HG03175 (cell line): ENCODE data around the gene CCDC201.
"Not testable (repeated sequence)": the region's sequence is repeated elsewhere in the genome, so short reads cannot be mapped to it uniquely, and the experiment has no call there.

Experiments used
- ATAC-seq: cut with Tn5 transposase; IDR thresholded peaks from one replicate; pipeline ENCODE4 v1.9.1; 2021; ENCODE audit warnings: mild to moderate bottlenecking, moderate library complexity; ENCODE audit not compliant: unreplicated experiment

Gene CCDC201

DNA sequence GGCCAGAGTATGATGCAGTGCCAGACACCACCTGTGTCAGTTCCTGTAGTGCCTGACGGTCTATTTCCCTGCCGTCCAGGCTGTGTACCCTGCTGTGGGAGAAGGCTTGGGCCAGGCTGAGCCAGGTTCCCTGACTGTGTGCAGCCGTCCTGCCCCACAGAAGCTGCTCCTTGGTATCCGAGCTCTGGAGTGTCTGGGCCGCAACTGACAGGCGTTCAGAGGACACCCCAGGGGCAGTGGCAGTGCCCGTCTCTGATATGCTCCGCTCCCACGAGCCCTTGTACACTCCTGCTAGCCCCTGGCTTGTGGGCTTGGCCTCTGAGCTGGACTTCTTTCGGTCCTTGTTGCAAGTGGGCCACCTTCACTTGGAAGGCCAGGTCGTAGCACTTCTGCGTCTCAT lies 55.0 kb downstream of the CCDC201 start:
- not testable (repeated sequence) for ATAC-seq

DNA sequence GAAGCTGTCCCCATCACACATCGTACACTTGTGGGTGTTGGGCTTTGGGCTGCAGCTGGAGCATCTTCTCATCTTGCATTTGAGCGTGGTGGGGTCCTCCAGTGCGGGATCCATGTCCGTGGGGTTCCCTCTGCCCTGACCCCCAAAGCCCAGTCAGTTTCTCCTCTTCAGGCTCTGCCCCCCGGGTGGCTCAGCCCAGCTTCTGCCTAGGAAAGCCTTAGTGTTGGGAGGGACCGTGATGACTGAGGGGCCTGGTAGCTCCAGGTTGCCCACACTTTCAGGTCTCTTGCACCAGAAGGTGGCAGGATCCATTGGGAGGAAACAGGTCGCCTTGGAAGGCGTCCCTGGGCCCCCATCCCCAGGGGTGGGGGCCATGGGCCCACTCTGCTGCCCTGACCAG lies 55.9 kb downstream of the CCDC201 start:
- ATAC-seq, result not testable (repeated sequence)

DNA sequence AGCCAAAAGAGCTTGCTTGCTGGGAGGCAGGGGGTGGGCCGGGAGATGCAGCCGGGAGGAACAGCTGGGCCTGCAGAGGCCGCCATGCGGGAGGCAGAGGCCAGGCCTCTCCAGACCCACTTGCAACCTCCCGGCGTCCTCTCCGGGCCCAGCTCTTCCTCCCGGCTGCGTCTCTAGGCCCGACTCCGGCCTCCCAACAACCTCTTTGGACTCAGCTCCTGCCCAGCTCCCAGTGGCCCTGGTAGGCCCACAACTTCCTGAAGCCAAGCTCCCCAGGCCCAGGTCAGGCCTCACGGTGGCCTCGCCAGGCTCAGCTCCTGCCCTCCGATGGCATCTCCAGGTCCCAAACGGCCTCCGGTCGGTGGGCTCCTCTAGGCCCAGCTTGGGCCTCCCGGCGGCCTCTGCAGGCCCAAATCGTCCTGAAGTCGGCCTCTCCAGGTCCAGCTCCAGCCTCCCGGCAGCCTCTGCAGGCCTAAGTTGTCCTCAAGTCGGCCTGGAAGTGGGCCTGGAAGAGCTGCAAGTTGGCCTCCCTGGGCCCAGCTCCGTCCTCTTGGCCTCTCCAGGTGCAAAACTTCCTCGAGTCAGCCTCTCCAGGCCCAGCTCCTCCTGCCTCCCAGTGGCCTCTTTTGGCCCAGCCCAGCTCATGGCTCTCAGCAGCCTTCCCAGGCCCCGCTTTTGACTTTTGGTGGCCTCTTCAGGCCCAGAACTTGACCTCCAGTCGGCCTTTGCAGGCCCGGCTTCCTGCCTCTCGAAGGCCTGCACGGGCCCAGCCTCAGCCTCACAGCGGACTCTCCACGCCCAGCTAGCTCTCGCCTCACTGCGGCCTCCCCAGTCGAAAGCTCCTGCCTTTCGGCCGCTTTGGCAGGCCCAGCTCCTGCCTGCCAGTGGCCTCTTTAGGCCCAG lies 58.4 kb downstream of the CCDC201 start:
- ATAC-seq, result not testable (repeated sequence)

DNA sequence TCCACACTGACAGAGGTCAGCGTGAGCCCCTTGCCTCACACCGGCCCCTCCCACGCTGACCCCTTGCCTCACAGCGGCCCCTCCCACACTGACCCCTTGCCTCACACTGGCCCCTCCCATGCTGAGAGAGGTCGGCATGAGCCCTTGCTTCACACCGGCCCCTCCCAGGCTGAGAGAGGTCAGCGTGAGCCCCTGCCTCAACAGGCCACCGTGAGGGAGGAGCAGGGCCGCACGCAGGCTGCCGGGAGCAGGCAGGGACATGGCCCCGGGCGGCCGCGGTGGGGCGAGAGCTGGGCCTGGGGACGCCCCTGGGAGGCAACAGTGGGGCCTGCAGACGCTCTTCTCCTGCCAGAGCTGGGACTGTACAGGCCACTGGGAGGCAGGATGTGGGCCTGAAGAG lies 59.1 kb downstream of the CCDC201 start:
- not testable (repeated sequence) for ATAC-seq

DNA sequence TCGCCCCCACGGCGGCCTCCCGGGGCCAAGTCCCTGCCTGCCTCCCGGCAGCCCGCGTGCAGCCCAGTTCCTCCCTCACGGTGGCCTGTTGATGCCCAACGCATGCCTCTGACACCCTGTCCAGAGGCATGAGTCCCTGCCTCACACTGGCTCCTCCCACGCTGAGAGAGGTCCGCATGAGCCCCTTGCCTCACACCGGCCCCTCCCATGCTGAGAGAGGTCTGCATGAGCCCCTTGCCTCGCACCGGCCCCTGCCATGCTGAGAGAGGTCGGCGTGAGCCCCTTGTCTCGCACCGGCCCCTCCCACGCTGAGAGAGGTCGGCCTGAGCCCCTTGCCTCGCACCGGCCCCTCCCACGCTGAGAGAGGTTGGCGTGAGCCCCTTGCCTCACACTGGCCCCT lies 59.9 kb downstream of the CCDC201 start:
- no peak for ATAC-seq

DNA sequence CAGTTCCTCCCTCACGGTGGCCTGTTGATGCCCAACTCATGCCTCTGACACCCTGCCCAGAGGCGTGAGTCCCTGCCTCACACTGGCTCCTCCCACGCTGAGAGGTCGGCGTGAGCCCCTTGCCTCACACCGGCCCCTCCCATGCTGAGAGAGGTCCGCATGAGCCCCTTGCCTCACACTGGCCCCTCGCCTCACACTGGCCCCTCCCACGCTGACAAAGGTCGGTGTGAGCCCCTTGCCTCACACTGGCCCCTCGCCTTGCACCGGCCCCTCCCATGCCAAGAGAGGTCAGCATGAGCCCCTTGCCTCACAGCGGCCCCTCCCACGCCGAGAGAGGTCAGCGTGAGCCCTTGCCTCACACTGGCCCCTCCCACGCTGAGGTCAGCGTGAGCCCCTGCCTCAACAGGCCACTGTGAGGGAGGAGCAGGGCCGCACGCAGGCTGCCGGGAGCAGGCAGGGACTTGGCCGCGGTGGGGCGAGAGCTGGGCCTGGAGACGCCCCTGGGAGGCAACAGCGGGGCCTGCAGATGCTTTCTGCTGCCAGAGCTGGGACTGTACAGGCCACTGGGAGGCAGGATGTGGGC lies 61.1 kb downstream of the CCDC201 start:
- not testable (repeated sequence) for ATAC-seq

DNA sequence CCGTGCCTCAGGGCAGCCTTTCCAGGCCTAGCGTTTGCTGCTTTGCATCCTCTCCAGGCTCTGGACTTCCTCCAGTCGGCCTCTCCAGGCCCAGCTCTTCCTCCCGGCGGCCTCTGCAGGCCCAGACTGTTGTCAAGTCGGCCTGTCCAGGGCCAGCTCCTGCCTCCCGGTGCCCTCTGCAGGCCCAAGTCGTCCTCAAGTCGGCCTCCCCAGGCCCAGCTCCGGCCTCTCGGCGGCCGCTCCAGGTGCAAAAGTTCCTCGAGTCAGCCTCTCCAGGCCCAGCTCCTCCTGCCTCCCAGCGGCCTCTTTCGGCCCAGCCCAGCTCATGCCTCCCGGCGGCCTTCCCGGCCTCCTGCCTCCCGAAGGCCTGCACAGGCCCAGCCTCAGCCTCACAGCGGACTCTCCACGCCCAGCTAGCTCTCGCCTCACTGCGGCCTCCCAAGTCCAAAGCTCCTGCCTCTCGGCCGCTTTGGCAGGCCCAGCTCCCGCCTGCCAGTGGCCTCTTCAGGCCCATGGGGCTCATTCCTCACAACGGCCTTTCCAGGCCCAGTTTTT lies 62.4 kb downstream of the CCDC201 start:
- not testable (repeated sequence) for ATAC-seq
